B cell (primary cell): ENCODE results near the gene HIPK4. TPM values are rescaled to one million over a fixed set of nuclear protein-coding genes. Genes with fewer than 3 reads are reported as not detected.

Experiments
- ATAC-seq: fragments of 200-7000 bp; cut with Tn5 transposase; one replicate; pipeline ENCODE4 v1.10.0; 2021; ENCODE audit warnings: low read depth, mild to moderate bottlenecking, moderate number of reproducible peaks, moderate library complexity
- CTCF ChIA-PET: fragments of 350-600 bp; sonication (Branson Sonifier 250); formaldehyde crosslinking; loops from one replicate; lab custom pipeline; 2021; ENCODE audit warnings: antibody characterized with exemption, inconsistent platforms; lab: Charles Lee
- POLR2A ChIA-PET: fragments of 350-600 bp; sonication (Branson Sonifier 250); formaldehyde crosslinking; loops from one replicate; lab custom pipeline; 2021; ENCODE audit warnings: antibody characterized with exemption; lab: Charles Lee
- DNase-seq: peaks from one replicate; pipeline ENCODE4 v3.0.0; 2013
- H2AFZ ChIP-seq: 2 replicates; pipeline ENCODE4 v1.6.1; 2012; ENCODE audit warnings: mild to moderate bottlenecking, low read depth, low read length; ENCODE audit not compliant: insufficient read depth, poor library complexity, severe bottlenecking
- H3K27ac ChIP-seq, 2 donors: 1 replicate in 1 of 2; 2 replicates in 1 of 2; pipeline ENCODE4 v1.5.1; 2012 to 2013; ENCODE audit warnings: low read length in 2 of 2, mild to moderate bottlenecking in 2 of 2, moderate library complexity in 1 of 2
- H3K27me3 ChIP-seq, 4 experiments: fragments of 200-600 bp in 1 of 4; sonication (generic) in 1 of 4; replicated peaks in 1 of 4; 1 replicate in 2 of 4; 2 replicates in 2 of 4; pipeline versions ENCODE4 v1.6.1 to v1.7.0; 2013 to 2016; ENCODE audit warnings: low read length in 3 of 4, mild to moderate bottlenecking in 2 of 4, mixed read lengths in 1 of 4, moderate library complexity in 1 of 4; ENCODE audit not compliant: insufficient read depth in 4 of 4, control insufficient read depth in 3 of 4; ENCODE audit errors: control extremely low read depth in 1 of 4
- H3K36me3 ChIP-seq, 2 experiments: replicated peaks in 1 of 2; 1 replicate in 1 of 2; 2 replicates in 1 of 2; pipeline versions ENCODE4 v1.6.1 to v1.7.1; 2013; ENCODE audit warnings: low read length in 1 of 2; ENCODE audit not compliant: insufficient read depth in 2 of 2, control insufficient read depth in 1 of 2; ENCODE audit errors: control extremely low read depth in 1 of 2, extremely low read depth in 1 of 2
- H3K4me1 ChIP-seq, 2 donors: fragments of 200-600 bp in 1 of 2; sonication (generic) in 1 of 2; 1 replicate in 1 of 2; 2 replicates in 1 of 2; pipeline versions ENCODE4 v1.5.1 to v1.6.1; 2013 to 2017; ENCODE audit warnings: low read length in 2 of 2; ENCODE audit not compliant: control insufficient read depth in 2 of 2, insufficient read depth in 2 of 2
- H3K4me2 ChIP-seq: replicated peaks from 2 replicates; pipeline ENCODE3; 2012; ENCODE audit warnings: mild to moderate bottlenecking, low read depth, low read length; ENCODE audit not compliant: poor library complexity, severe bottlenecking
- H3K4me3 ChIP-seq, 5 experiments: fragments of 200-600 bp in 1 of 5; sonication (generic) in 1 of 5; 1 replicate in 3 of 5; 2 replicates in 2 of 5; pipeline versions ENCODE4 v1.5.1 to v1.7.0; 2011 to 2016; ENCODE audit warnings: low read length in 4 of 5, mild to moderate bottlenecking in 4 of 5, low read depth in 2 of 5, control low read depth in 1 of 5, moderate library complexity in 1 of 5; ENCODE audit not compliant: insufficient read depth in 1 of 5; ENCODE audit errors: control extremely low read depth in 1 of 5, extremely low read depth in 1 of 5
- H3K79me2 ChIP-seq: fragments of 200-600 bp; sonication (generic); one replicate; pipeline ENCODE4 v1.6.0; 2016; ENCODE audit warnings: low read length; ENCODE audit not compliant: control insufficient read depth, insufficient read depth
- H3K9ac ChIP-seq: fragments of 200-600 bp; sonication (generic); 2 replicates; pipeline ENCODE4 v1.6.1; 2017; ENCODE audit warnings: mild to moderate bottlenecking, low read length, moderate library complexity
- H3K9me3 ChIP-seq, 3 donors: one replicate each; pipeline versions ENCODE4 v1.6.1 to v1.7.1; 2013; ENCODE audit warnings: low read length in 2 of 3; ENCODE audit not compliant: control insufficient read depth in 2 of 3, insufficient read depth in 1 of 3; ENCODE audit errors: control extremely low read depth in 1 of 3
- H4K20me1 ChIP-seq: 2 replicates; pipeline ENCODE4 v1.6.0; 2012; ENCODE audit warnings: mild to moderate bottlenecking, low read length; ENCODE audit not compliant: insufficient read depth, control insufficient read depth, poor library complexity, severe bottlenecking
- H3K27ac Mint-ChIP-seq: one replicate; pipeline ENCODE4 v1.8.0; 2021; ENCODE audit warnings: mixed read lengths
- H3K27me3 Mint-ChIP-seq: one replicate; pipeline ENCODE4 v1.8.0; 2021; ENCODE audit warnings: mixed read lengths
- H3K4me1 Mint-ChIP-seq: one replicate; pipeline ENCODE4 v1.8.0; 2021; ENCODE audit warnings: mixed read lengths
- H3K4me3 Mint-ChIP-seq: one replicate; pipeline ENCODE4 v1.8.0; 2021; ENCODE audit warnings: mixed read lengths
- H3K9me3 Mint-ChIP-seq: one replicate; pipeline ENCODE4 v1.8.0; 2022; ENCODE audit warnings: mixed read lengths; ENCODE audit not compliant: insufficient read depth
- CTCF ChIP-seq: fragments of 200-600 bp; IDR thresholded peaks from one replicate; pipeline ENCODE4 v1.8.0; 2022; ENCODE audit warnings: antibody characterized with exemption, mild to moderate bottlenecking
- EZH2 ChIP-seq: IDR thresholded peaks from 2 replicates; pipeline ENCODE4 v1.6.1; 2012; ENCODE audit warnings: borderline replicate concordance, low read depth, mild to moderate bottlenecking, moderate library complexity, low read length; ENCODE audit not compliant: insufficient read depth, poor library complexity, severe bottlenecking
- WGBS: methylation state at CpG from one replicate; pipeline ENCODE4 v1.1.5; 2013; ENCODE audit warnings: missing lambda C conversion rate; ENCODE audit not compliant: insufficient coverage; 5-methylcytosine and 5-hydroxymethylcytosine counted together
- intact Hi-C: fragments of 100-400 bp; cut with micrococcal nuclease; formaldehyde crosslinking; loops from one replicate; pipeline ENCODE4 v1.10.0; 2022
- polyA plus RNA-seq: library from polyadenylated mRNA; depleted of rRNA; stranded (reverse); fragments of >200 nt; gene quantifications from 2 replicates; pipeline ENCODE4 v1.2.3, GENCODE V29; 2012
- total RNA-seq, 2 donors: library from RNA; stranded (reverse); fragments of 120-200 nt in 1 of 2; gene quantifications; 1 replicate in 1 of 2; 2 replicates in 1 of 2; pipeline versions ENCODE4 v1.2.3 to v1.2.4, GENCODE V29; 2013 to 2022

HIPK4 gene
- total and polyA plus RNA-seq, 2 donors (not counting 1 experiment from before 2014, with no cell fraction given) = 0.04 to 0.20 TPM

- H3K4me3 Mint-ChIP-seq = no peak overlapping the region
- H2AFZ ChIP-seq = no peak overlapping the region
- H4K20me1 ChIP-seq = peaks cover 44% of the 10 kb centered on the region
- H3K4me1 ChIP-seq = peaks cover 7 to 19% of the 10 kb centered on the region in 2 donors
- WGBS = 69% methylated on average over 9 of the region's 9 CpGs
- H3K27ac Mint-ChIP-seq = no peak overlapping the region
- ChIA-PET CTCF (interaction anchor here (1.4 kb wide), 1 partner anchor 64 kb away, joined by 3 read pairs; no protein-coding TSS in a partner anchor), POLR2A (no interaction called here)
- H3K4me2 ChIP-seq = no peak overlapping the region
- H3K9ac ChIP-seq = no peak overlapping the region
- TF ChIP-seq CTCF = no peak
- TF ChIP-seq EZH2 = no peak
- H3K9me3 ChIP-seq = no peaks in the 10 kb centered on the region
- peaks cover 27% of the 10 kb centered on the region for H3K79me2 ChIP-seq
- peaks cover 34% of the 10 kb centered on the region for H3K4me1 Mint-ChIP-seq
- H3K36me3 ChIP-seq = no peaks in the 10 kb centered on the region
- H3K27me3 ChIP-seq = no peaks in the 10 kb centered on the region
- no peaks in the 10 kb centered on the region for H3K9me3 Mint-ChIP-seq
- ATAC-seq (no peak), DNase-seq (no peak)
- H3K27me3 Mint-ChIP-seq = no peaks in the 10 kb centered on the region
- intact Hi-C loops = no loop called here
- no peak overlapping the region for H3K4me3 ChIP-seq
- no peak overlapping the region for H3K27ac ChIP-seq
Measured at GRCh38 chr19:40355975-40356680, 33.9 kb downstream of the HIPK4 start.

GRCh38 chr19:40348961-40349507 lies 40.9 kb downstream of the HIPK4 start:
- ATAC-seq = no peak
- Histone ChIP-seq H3K27me3 (no peaks in the 10 kb centered on the region), H3K27ac (peak overlapping the region; percentile 36 to 83), H3K36me3 (no peaks in the 10 kb centered on the region), H3K4me2 (peak overlapping the region; percentile 87), H2AFZ (peak overlapping the region; percentile 77), H3K9ac (peak overlapping the region; percentile 71), H3K9me3 (no peaks in the 10 kb centered on the region), H4K20me1 (peaks cover 7% of the 10 kb centered on the region), H3K4me3 (peak overlapping the region; percentile 46 to 90 (median 86)), H3K79me2 (peaks cover 33% of the 10 kb centered on the region), H3K4me1 (peaks cover 12 to 17% of the 10 kb centered on the region in 2 donors)
- peaks cover 27% of the 10 kb centered on the region for H3K4me1 Mint-ChIP-seq
- CTCF ChIA-PET = interaction anchor here (1.1 to 1.5 kb wide), 2 partner anchors 44 to 96 kb away, joined by 4 to 6 read pairs; no protein-coding TSS in a partner anchor
- POLR2A ChIA-PET = interaction anchor here (0.6 to 1.4 kb wide), 3 partner anchors 55 to 94 kb away, joined by 3 to 11 read pairs (median 9); partner anchors contain the start of gene AKT2
- intact Hi-C loops = loop anchor here (1.0 to 2.0 kb wide), 5 partner anchors 55 to 158 kb away; partner anchors contain the start of genes AKT2, MAP3K10 and SERTAD3
- H3K27ac Mint-ChIP-seq = peak overlapping the region; percentile 97
- no peak for DNase-seq
- peak overlapping the region; percentile 91 for H3K4me3 Mint-ChIP-seq
- no peaks in the 10 kb centered on the region for H3K27me3 Mint-ChIP-seq
- no peaks in the 10 kb centered on the region for H3K9me3 Mint-ChIP-seq
- WGBS = 16% methylated on average over 17 of the region's 17 CpGs
- TF ChIP-seq EZH2 = no peak
- TF ChIP-seq CTCF = no peak
